Gastrocnemius medialis (tissue), 4 donors: ENCODE results near the gene ARHGAP15. TPM values are rescaled to one million over a fixed set of nuclear protein-coding genes. Genes with fewer than 3 reads are reported as not detected.

Experiments
- ATAC-seq, 2 donors: fragments of 150-250 bp; one replicate each; pipeline ENCODE4 v1.9.1; 2016
- DNase-seq, 2 donors: peaks; one replicate each; pipeline ENCODE4 v3.0.0-alpha.2; 2019
- H3K27ac ChIP-seq, 4 donors: fragments of 200-600 bp; sonication (generic); 1 replicate in 1 of 4; 2 replicates in 3 of 4; pipeline ENCODE4 v1.5.1; 2016 to 2018; ENCODE audit warnings: mild to moderate bottlenecking in 2 of 4, moderate library complexity in 1 of 4
- H3K27me3 ChIP-seq, 3 donors: fragments of 200-600 bp; sonication (generic) in 2 of 3; 1 replicate in 1 of 3; 2 replicates in 2 of 3; pipeline versions ENCODE4 v1.5.1 to v1.6.0; 2016 to 2019; ENCODE audit warnings: mild to moderate bottlenecking in 1 of 3, moderate library complexity in 1 of 3
- H3K36me3 ChIP-seq, 2 donors: fragments of 200-600 bp; sonication (generic) in 1 of 2; one replicate each; pipeline ENCODE4 v1.5.1; 2017 to 2018
- H3K4me1 ChIP-seq, 2 donors: fragments of 200-600 bp; sonication (generic) in 1 of 2; one replicate each; pipeline ENCODE4 v1.5.1; 2016 to 2017; ENCODE audit warnings: mild to moderate bottlenecking in 2 of 2
- H3K4me3 ChIP-seq, 4 donors: fragments of 200-600 bp; sonication (generic) in 3 of 4; 1 replicate in 1 of 4; 2 replicates in 3 of 4; pipeline ENCODE4 v1.5.1; 2016 to 2019; ENCODE audit warnings: mild to moderate bottlenecking in 2 of 4
- H3K9me3 ChIP-seq, 3 donors: fragments of 200-600 bp; sonication (generic) in 2 of 3; 1 replicate in 1 of 3; 2 replicates in 2 of 3; pipeline ENCODE4 v1.5.1; 2016 to 2019
- CTCF ChIP-seq, 5 experiments: fragments of 450-650 bp in 3 of 5; fragments of 200-600 bp in 2 of 5; sonication (generic) in 2 of 5; IDR thresholded peaks in 4 of 5; conservative IDR thresholded peaks in 1 of 5; 1 replicate in 4 of 5; 2 replicates in 1 of 5; pipeline ENCODE4 v1.5.1; 2016 to 2019; ENCODE audit warnings: antibody characterized with exemption in 5 of 5, mild to moderate bottlenecking in 3 of 5, moderate library complexity in 3 of 5
- POLR2A ChIP-seq, 2 donors: fragments of 450-650 bp; IDR thresholded peaks; one replicate each; pipeline ENCODE4 v1.6.1; 2017; ENCODE audit warnings: antibody characterized with exemption in 2 of 2, mild to moderate bottlenecking in 2 of 2, moderate library complexity in 2 of 2
- in situ Hi-C, 4 donors: fragments of 200-750 bp; cut with MboI; loops; one replicate each; pipeline versions ENCODE4 v1.15.0 to v1.8.0; 2017; ENCODE audit warnings: low sequenced_read_pairs in 4 of 4
- intact Hi-C: fragments of 100-400 bp; cut with DNase I; formaldehyde crosslinking; loops from one replicate; pipeline ENCODE4 v1.15.1; 2023; ENCODE audit warnings: low total_unique reads
- total RNA-seq, 4 donors: library from RNA; depleted of rRNA; stranded (reverse); fragments of >200 nt; gene quantifications; one replicate each; pipeline versions ENCODE4 v1.1.0 to v1.2.3, GENCODE V29; 2016

The ARHGAP15 gene
- total RNA-seq, 4 donors from 2014 or later: 1.2 to 3.2 (median 1.3) TPM; not detected in 1

- Histone ChIP-seq H3K27ac (no peak overlapping the region), H3K4me3 (no peak overlapping the region), H3K9me3 (no peaks in the 10 kb centered on the region), H3K36me3 (no peaks in the 10 kb centered on the region), H3K27me3 (no peaks in the 10 kb centered on the region), H3K4me1 (no peaks in the 10 kb centered on the region)
- intact Hi-C loops (no loop called here), in situ Hi-C loops (no loop called here)
- DNase-seq: no peak
- ATAC-seq: no peak
- no peak for TF ChIP-seq CTCF (IDR thresholded peaks at IDR 0.05 in 4 of 5, conservative IDR thresholded peaks at IDR 0.05 in 1 of 5)
- no peak for TF ChIP-seq POLR2A (IDR thresholded peaks at IDR 0.05)
These were observed 511.6 kb downstream of the ARHGAP15 start for GRCh38 chr2:143640826-143641225.

- DNase-seq: no peak
- in situ Hi-C loops: no loop called here
- no peaks in the 10 kb centered on the region for H3K36me3 ChIP-seq
These were observed 516.9 kb downstream of the ARHGAP15 start for GRCh38 chr2:143645921-143646645.

GRCh38 chr2:143649226-143649740, 520.1 kb downstream of the ARHGAP15 start:
- TF ChIP-seq POLR2A (IDR thresholded peaks at IDR 0.05): no peak
- TF ChIP-seq CTCF (IDR thresholded peaks at IDR 0.05 in 4 of 5, conservative IDR thresholded peaks at IDR 0.05 in 1 of 5): no peak
- DNase-seq (no peak), ATAC-seq (no peak)
- Histone ChIP-seq H3K9me3 (no peaks in the 10 kb centered on the region), H3K4me1 (no peaks in the 10 kb centered on the region), H3K4me3 (no peak overlapping the region), H3K27ac (no peak overlapping the region), H3K27me3 (no peaks in the 10 kb centered on the region), H3K36me3 (no peaks in the 10 kb centered on the region)
- intact Hi-C loops (no loop called here), in situ Hi-C loops (no loop called here)

More at GRCh38 chr2:143645921-143646645, 516.9 kb downstream of the ARHGAP15 start:
- H3K4me1 ChIP-seq: no peaks in the 10 kb centered on the region
- ATAC-seq: no peak
- H3K27me3 ChIP-seq: no peaks in the 10 kb centered on the region
- H3K4me3 ChIP-seq: no peak overlapping the region
- TF ChIP-seq POLR2A (IDR thresholded peaks at IDR 0.05): no peak
- no peak for TF ChIP-seq CTCF (IDR thresholded peaks at IDR 0.05 in 4 of 5, conservative IDR thresholded peaks at IDR 0.05 in 1 of 5)
- no peak overlapping the region for H3K27ac ChIP-seq
- no peaks in the 10 kb centered on the region for H3K9me3 ChIP-seq
- intact Hi-C loops: no loop called here

GRCh38 chr2:143652692-143653091, 523.5 kb downstream of the ARHGAP15 start:
- in situ Hi-C loops: no loop called here
- no peaks in the 10 kb centered on the region for H3K9me3 ChIP-seq

More at GRCh38 chr2:143652692-143653091, 523.5 kb downstream of the ARHGAP15 start:
- Histone ChIP-seq H3K4me3 (no peak overlapping the region), H3K27ac (no peak overlapping the region), H3K27me3 (no peaks in the 10 kb centered on the region), H3K4me1 (no peaks in the 10 kb centered on the region), H3K36me3 (no peaks in the 10 kb centered on the region)
- no peak for ATAC-seq
- TF ChIP-seq POLR2A (IDR thresholded peaks at IDR 0.05): no peak
- TF ChIP-seq CTCF (IDR thresholded peaks at IDR 0.05 in 4 of 5, conservative IDR thresholded peaks at IDR 0.05 in 1 of 5): no peak
- intact Hi-C loops: no loop called here
- no peak for DNase-seq
